Measurements from ENCODE around the gene CTSW. TPM values are rescaled to one million over a fixed set of nuclear protein-coding genes. Genes with fewer than 3 reads are reported as not detected.

The CTSW gene
- total RNA-seq, 1 experiment from 2014 or later = 1.8 TPM

GRCh38 chr11:65855927-65856363 lies 23.7 kb upstream of the CTSW start:
- DNase-seq (ENCODE audit: low spot score) = no peak

DNA sequence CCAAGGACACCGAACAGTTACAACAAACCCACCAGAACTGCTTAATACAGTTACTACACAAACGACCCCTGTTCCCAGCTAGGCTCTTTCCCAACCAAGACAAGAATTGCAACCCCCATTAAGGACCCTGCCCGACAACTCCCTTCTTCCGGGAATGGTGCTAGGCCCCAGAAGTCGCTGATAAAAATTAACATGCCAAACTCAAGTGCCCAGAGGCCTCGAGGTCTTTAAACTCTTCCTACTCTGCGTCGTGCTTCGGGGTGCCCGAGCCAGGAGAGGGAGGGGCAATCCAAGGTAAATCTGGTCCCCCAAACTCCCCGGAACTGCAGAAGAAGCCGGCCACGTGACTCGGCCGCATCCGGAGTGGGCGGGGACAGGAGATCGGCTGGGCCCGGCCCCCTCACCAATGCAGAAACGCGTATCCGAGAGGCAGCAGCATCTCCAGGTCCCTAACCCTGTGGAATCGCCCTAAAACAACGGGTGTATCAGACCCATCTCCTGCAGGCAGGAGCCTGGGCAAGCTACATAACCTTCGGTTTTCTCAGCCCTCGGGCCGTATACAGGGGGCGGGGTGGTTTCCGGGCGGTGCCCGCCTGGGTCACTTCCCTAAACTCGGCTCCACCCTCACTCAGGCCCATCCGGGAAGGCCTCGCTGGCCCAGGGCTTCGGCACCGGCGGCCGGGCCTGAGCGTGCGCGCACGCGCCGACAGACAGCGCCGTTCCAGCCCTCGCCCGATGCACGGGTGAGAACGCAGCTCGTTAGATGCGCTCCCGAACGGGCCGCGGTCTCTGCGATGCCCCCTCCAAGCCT lies 22.7 kb upstream of the CTSW start:
- DNase-seq (ENCODE audit: low spot score) = peak; percentile 53

DNA sequence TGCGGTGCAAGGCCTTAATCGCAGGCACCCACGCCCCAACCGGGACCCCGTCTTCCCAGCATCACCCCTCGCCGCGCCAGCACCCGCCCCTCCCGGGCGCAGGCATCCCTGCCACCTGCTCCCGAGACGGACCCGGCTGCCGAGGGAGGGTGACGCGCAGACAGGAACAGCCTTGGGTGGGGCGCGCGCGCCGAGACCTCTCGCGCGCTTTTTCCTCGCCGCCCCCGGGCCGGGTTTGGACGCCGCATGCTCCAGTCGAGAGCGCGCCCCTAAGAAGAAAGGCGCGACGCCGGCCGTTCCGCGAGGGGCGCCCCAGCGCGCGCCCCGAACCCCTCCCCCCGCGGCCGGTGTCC lies 22.2 kb upstream of the CTSW start:
- no peak for DNase-seq (ENCODE audit: low spot score)

GRCh38 chr11:65857853-65858680 lies 21.6 kb upstream of the CTSW start, which contains the start of gene CFL1:
TSS of gene CFL1 (minus strand) at chr11:65858180. CDS start at chr11:65858099, 81 bp downstream.
- peak; percentile 90 for DNase-seq (ENCODE audit: low spot score)

GRCh38 chr11:65858681-65859087 lies 21.0 kb upstream of the CTSW start:
- no peak for DNase-seq (ENCODE audit: low spot score)

DNA sequence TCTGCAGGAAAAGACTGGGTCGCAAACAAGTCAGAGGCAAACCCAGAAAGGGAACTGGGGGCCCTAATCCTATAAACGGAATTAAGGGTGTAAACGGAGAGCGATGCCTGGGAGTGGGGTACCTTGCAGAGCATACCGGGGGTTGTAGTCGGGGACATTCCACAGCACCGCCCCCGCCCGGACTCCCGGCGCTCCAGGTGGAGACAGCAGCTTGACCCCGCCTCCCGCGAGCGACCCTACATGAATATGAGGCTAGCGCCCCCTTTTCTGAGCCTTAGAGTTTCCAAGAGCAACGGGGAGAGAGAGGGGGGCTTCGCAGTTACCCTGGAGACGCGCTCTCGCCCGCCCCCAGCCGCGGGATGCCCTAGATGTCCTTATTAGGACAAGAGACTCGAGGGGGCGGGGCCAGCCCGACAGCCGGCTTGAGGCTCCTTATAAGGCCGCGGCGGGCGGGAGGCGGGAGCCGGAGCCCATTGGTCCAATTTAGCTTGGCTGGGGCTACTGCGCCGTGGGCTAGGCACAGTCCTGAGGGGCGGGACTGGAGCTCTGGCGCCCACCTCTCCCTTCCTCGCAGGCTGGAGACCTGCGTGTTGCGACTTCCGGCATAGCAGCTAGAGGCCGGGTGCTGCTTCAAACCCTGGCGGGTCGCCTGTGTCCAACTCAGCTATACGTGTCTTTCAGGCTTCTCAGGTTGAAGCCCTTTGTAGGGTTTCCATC lies 20.4 kb upstream of the CTSW start:
- DNase-seq (ENCODE audit: low spot score) = peak; percentile 96

- DNase-seq (ENCODE audit: low spot score) = no peak
Observed at GRCh38 chr11:65859812-65860277, 19.8 kb upstream of the CTSW start.

DNA sequence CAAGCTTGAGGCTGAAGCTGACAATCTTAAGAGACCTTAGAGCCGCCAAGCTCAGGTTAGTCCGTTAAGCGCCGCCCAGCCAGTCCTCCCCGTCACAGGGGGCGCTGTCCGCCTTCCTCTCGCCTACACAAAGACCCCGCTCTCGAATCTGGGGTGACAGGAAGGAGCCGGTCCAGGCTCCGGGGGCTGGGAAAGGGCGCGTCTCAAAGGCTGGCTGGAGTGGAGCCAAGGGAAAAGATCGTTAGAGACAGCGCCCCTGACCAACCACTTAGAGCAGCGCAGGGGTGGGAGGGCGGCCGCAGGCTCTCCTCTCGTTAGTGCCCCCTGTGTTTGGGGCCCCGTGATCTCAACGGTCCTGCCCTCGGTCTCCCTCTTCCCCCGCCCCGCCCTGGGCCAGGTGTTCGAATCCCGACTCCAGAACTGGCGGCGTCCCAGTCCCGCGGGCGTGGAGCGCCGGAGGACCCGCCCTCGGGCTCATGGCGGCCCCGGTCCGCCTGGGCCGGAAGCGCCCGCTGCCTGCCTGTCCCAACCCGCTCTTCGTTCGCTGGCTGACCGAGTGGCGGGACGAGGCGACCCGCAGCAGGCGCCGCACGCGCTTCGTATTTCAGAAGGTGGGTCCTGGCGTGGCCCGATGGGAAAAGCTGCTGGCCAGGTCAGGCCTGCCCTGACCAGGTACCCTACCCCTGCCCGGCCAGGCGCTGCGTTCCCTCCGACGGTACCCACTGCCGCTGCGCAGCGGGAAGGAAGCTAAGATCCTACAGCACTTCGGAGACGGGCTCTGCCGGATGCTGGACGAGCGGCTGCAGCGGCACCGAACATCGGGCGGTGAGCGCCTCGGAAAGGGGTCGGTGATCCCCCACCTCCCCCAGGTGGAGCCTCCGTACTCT lies 19.1 kb upstream of the CTSW start, which contains the start of gene MUS81:
TSS of gene MUS81 (plus strand) at position 156 of the 887 bp plus-strand sequence. CDS start at position 477, 321 bp downstream.
- peak; percentile 97 for DNase-seq (ENCODE audit: low spot score)

DNA sequence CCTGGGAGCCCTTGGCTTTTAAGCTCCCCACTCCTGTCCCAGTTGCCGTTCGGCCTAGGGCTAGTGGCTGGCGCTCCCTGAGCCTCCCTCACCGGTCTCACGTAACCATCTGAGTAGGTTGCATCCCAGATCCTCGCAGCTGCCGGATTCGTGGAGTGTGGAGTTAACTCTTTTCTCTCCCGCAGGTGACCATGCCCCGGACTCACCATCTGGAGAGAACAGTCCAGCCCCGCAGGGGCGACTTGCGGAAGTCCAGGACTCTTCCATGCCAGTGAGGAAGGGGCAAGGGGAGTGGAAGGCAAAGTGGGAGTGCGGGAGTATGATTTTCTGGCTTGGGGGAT lies 18.5 kb upstream of the CTSW start:
- no peak for DNase-seq (ENCODE audit: low spot score)

- DNase-seq (ENCODE audit: low spot score) = no peak
Observed at GRCh38 chr11:65861533-65862183, 18.0 kb upstream of the CTSW start.

DNA sequence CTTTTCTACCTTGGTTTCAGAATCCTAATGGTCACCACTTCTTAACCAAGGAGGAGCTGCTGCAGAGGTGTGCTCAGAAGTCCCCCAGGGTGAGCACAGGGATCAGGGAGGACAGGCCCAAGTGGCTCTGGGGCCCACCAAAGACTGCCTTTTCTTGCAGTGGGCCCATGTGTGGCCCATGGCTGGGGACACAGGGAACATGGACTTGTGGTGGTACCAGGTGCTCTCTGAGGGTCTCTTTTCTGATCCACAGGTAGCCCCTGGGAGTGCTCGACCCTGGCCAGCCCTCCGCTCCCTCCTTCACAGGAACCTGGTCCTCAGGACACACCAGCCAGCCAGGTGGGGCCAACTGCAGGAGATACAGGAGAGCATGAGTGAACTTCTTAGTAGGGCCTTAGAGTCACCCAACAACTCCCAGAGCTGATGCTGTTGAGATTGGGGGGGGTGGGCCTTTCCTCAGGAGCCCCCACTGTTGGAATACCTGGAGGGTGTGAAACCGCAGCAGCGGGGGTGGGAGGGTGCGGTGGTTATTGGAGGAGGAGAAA lies 17.4 kb upstream of the CTSW start:
- no peak for DNase-seq (ENCODE audit: low spot score)

DNA sequence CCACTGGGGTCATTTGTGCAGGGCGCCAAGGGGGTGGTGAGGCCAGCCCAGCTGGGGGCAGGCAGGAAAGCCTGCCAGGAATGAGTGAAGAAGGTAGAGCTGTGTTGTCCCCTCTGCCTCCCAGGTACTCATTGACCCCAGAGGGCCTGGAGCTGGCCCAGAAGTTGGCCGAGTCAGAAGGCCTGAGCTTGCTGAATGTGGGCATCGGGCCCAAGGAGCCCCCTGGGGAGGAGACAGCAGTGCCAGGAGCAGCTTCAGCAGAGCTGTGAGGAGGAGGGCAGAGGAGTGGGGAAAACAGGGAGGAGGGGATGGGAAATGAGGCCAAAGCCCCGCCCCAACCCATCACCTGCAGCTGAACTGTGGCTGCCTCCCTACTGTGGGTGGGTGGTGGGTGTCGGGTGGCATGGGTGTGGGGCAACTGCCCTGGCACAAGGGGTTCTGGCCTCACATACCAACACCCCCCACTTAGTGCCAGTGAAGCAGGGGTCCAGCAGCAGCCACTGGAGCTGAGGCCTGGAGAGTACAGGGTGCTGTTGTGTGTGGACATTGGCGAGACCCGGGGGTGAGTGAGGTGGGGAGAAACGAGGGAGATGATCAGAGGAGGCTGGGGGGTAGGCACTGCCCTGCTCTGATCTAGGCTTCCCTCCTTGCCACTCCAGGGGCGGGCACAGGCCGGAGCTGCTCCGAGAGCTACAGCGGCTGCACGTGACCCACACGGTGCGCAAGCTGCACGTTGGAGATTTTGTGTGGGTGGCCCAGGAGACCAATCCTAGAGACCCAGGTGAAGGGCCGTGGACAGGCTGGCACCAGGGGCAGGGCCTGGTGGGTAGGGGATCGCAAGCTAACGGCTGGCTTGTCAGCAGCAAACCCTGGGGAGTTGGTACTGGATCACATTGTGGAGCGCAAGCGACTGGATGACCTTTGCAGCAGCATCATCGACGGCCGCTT lies 16.4 kb upstream of the CTSW start:
- DNase-seq (ENCODE audit: low spot score) = no peak

GRCh38 chr11:65863889-65864705 lies 15.5 kb upstream of the CTSW start:
- DNase-seq (ENCODE audit: low spot score) = no peak

GRCh38 chr11:65864706-65865471 lies 14.7 kb upstream of the CTSW start:
- DNase-seq (ENCODE audit: low spot score) = no peak

DNA sequence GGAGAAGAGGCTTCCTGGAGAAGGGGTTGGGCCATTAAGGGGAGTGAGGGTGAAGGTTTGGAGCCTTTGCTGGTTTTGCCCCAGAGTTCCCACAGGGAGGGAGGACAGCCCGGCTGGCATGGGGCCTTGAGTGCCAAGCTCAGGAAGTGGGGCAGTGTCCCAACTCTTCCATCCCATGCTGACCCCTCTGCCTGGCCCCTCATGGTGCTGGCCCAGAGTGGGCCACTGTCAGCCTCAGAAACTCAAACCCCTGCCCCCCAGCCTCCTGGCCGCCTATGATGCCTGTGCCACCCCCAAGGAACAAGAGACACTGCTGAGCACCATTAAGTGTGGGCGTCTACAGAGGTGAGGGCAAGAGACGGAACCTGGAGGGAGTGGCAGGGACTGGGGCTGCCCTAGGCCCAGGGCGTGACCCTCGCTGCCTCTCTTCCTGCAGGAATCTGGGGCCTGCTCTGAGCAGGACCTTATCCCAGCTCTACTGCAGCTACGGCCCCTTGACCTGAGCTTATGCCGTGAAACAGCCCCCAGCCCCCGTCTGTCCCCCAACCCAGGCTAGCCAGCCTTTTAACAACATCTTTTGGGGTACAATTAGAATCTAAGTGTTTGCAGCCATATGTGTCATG lies 14.0 kb upstream of the CTSW start:
- DNase-seq (ENCODE audit: low spot score) = no peak

GRCh38 chr11:65866509-65867283 lies 12.9 kb upstream of the CTSW start:
- no peak for DNase-seq (ENCODE audit: low spot score)
